K562 (cell line): ENCODE data around the gene DYNC2LI1. TPM values are rescaled to one million over a fixed set of nuclear protein-coding genes. Genes with fewer than 3 reads are reported as not detected.
A peak's percentile ranks its signal among the peaks of the same experiment; 100 is the strongest.

Experiments used
- L3MBTL2 ChIP-seq: fragments of 450-650 bp; IDR thresholded peaks from 2 replicates; pipeline ENCODE4 v1.6.1; 2016; ENCODE audit warnings: mild to moderate bottlenecking, moderate library complexity
- POLR3A ChIP-seq: IDR thresholded peaks from 2 replicates; pipeline ENCODE4 v1.6.1; 2011; ENCODE audit warnings: borderline replicate concordance, mild to moderate bottlenecking, moderate library complexity; ENCODE audit not compliant: insufficient read length, insufficient read depth; ENCODE audit errors: extremely low read depth
- RBM17 ChIP-seq: fragments of 200-400 bp; formaldehyde crosslinking; IDR thresholded peaks from 2 replicates; pipeline ENCODE4 v1.6.1; 2017; ENCODE audit warnings: low read depth, mild to moderate bottlenecking, low read length, borderline replicate concordance
- SMARCB1 ChIP-seq: IDR thresholded peaks from 2 replicates; pipeline ENCODE4 v1.6.1; 2011; ENCODE audit warnings: improper control_type of control experiment, low read depth; ENCODE audit not compliant: insufficient read length
- ZNF121 ChIP-seq: sonication (generic); formaldehyde crosslinking; conservative IDR thresholded peaks from 2 replicates; pipeline ENCODE4 v1.8.0; 2022; ENCODE audit warnings: missing genetic modification reagents
- ZNF445 ChIP-seq: fragments of 250-450 bp; sonication (Bioruptor Pico); IDR thresholded peaks from 2 replicates; pipeline ENCODE4 v1.4.0; 2020; ENCODE audit warnings: low read depth, mild to moderate bottlenecking, moderate library complexity
- ZNF561 ChIP-seq: fragments of 450-650 bp; formaldehyde crosslinking; conservative IDR thresholded peaks from 2 replicates; pipeline ENCODE4 v1.4.0; 2020; ENCODE audit warnings: mild to moderate bottlenecking, moderate library complexity
- ZNF589 ChIP-seq: fragments of 200-800 bp; sonication (Bioruptor generic); IDR thresholded peaks from 2 replicates; pipeline ENCODE4 v1.6.1; 2016; ENCODE audit warnings: low read depth, missing genetic modification characterization, missing compliant biosample characterization
- polyA plus RNA-seq, 8 experiments: library from polyadenylated mRNA; depleted of rRNA in 4 of 8; stranded (reverse) in 5 of 8; unstranded in 3 of 8; fragments of >200 nt; fragmentation: Nextera tagmentation in 2 of 8; fragmentation: Illumina TruSeq in 1 of 8; extraction: Ambion mirVana in 2 of 8; extraction: Trizol in 1 of 8; gene quantifications; 2 replicates each; pipeline versions ENCODE4 v1.2.1 to v1.2.3, GENCODE V29; 2011 to 2014; ENCODE audit warnings: inconsistent platforms in 1 of 8, missing spikeins in 1 of 8
- total RNA-seq, 7 experiments: library from RNA; depleted of rRNA in 6 of 7; stranded (reverse); fragments of >200 nt in 6 of 7; fragmentation: Illumina TruSeq in 2 of 7; extraction: Trizol in 2 of 7; gene quantifications; 2 replicates each; pipeline versions ENCODE4 v1.2.1 to v1.2.3, GENCODE V29; 2011 to 2021; ENCODE audit warnings: low replicate concordance in 1 of 7
- TF ChIP-seq, protein P1 (sequence below): fragments of 450-650 bp; IDR thresholded peaks from 2 replicates; pipeline ENCODE4 v1.6.1; 2016; ENCODE audit warnings: mild to moderate bottlenecking, moderate library complexity
- TF ChIP-seq, protein P2 (sequence below): sonication (generic); formaldehyde crosslinking; IDR thresholded peaks from 2 replicates; pipeline ENCODE4 v1.5.0; 2020; ENCODE audit warnings: missing genetic modification reagents
- TF ChIP-seq, protein P3 (sequence below), 2 experiments: IDR thresholded peaks in 1 of 2; conservative IDR thresholded peaks in 1 of 2; 2 replicates each; pipeline ENCODE4 v1.6.1; 2016; ENCODE audit warnings: low read depth in 2 of 2, mild to moderate bottlenecking in 1 of 2, missing compliant biosample characterization in 1 of 2, missing genetic modification characterization in 1 of 2, moderate library complexity in 1 of 2

Gene DYNC2LI1
- total and polyA plus RNA-seq, 9 of the 15 experiments (the other 6 are each of a cell fraction or from before 2014, with no cell fraction given), result 12.5 to 42.2 (median 25.8) TPM

DNA sequence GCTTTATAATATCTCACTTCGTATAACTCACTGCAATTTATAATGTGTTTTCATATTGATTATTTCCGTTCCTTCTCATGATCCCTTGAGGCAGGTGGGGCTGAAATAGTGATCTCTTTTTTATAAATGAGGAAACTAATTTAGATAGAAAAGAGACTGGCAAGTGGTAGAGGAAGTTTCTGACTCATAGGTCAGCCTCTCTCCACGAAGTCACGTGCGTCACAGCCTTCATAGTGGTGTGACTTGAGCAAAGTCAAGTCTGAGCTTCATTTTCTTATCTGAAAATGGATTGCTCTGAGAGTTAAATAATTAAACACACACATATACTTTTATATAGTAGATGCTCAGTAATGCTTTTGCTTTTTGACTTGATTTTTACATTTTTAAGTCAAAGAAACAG lies 44.9 kb downstream of the DYNC2LI1 start (continued):
- TF ChIP-seq RBM17 (no peak), ZNF561 (CRISPR knock-in tag) (no peak), ZNF121 (CRISPR knock-in tag) (no peak), SMARCB1 (no peak), L3MBTL2 (peak; percentile 79), ZNF589 (0 out of 2 replicates have a peak, but pooled peaks have one; percentile 50), ZNF445 (CRISPR knock-in tag) (no peak), POLR3A (no peak)
- TF ChIP-seq, protein P1, sequence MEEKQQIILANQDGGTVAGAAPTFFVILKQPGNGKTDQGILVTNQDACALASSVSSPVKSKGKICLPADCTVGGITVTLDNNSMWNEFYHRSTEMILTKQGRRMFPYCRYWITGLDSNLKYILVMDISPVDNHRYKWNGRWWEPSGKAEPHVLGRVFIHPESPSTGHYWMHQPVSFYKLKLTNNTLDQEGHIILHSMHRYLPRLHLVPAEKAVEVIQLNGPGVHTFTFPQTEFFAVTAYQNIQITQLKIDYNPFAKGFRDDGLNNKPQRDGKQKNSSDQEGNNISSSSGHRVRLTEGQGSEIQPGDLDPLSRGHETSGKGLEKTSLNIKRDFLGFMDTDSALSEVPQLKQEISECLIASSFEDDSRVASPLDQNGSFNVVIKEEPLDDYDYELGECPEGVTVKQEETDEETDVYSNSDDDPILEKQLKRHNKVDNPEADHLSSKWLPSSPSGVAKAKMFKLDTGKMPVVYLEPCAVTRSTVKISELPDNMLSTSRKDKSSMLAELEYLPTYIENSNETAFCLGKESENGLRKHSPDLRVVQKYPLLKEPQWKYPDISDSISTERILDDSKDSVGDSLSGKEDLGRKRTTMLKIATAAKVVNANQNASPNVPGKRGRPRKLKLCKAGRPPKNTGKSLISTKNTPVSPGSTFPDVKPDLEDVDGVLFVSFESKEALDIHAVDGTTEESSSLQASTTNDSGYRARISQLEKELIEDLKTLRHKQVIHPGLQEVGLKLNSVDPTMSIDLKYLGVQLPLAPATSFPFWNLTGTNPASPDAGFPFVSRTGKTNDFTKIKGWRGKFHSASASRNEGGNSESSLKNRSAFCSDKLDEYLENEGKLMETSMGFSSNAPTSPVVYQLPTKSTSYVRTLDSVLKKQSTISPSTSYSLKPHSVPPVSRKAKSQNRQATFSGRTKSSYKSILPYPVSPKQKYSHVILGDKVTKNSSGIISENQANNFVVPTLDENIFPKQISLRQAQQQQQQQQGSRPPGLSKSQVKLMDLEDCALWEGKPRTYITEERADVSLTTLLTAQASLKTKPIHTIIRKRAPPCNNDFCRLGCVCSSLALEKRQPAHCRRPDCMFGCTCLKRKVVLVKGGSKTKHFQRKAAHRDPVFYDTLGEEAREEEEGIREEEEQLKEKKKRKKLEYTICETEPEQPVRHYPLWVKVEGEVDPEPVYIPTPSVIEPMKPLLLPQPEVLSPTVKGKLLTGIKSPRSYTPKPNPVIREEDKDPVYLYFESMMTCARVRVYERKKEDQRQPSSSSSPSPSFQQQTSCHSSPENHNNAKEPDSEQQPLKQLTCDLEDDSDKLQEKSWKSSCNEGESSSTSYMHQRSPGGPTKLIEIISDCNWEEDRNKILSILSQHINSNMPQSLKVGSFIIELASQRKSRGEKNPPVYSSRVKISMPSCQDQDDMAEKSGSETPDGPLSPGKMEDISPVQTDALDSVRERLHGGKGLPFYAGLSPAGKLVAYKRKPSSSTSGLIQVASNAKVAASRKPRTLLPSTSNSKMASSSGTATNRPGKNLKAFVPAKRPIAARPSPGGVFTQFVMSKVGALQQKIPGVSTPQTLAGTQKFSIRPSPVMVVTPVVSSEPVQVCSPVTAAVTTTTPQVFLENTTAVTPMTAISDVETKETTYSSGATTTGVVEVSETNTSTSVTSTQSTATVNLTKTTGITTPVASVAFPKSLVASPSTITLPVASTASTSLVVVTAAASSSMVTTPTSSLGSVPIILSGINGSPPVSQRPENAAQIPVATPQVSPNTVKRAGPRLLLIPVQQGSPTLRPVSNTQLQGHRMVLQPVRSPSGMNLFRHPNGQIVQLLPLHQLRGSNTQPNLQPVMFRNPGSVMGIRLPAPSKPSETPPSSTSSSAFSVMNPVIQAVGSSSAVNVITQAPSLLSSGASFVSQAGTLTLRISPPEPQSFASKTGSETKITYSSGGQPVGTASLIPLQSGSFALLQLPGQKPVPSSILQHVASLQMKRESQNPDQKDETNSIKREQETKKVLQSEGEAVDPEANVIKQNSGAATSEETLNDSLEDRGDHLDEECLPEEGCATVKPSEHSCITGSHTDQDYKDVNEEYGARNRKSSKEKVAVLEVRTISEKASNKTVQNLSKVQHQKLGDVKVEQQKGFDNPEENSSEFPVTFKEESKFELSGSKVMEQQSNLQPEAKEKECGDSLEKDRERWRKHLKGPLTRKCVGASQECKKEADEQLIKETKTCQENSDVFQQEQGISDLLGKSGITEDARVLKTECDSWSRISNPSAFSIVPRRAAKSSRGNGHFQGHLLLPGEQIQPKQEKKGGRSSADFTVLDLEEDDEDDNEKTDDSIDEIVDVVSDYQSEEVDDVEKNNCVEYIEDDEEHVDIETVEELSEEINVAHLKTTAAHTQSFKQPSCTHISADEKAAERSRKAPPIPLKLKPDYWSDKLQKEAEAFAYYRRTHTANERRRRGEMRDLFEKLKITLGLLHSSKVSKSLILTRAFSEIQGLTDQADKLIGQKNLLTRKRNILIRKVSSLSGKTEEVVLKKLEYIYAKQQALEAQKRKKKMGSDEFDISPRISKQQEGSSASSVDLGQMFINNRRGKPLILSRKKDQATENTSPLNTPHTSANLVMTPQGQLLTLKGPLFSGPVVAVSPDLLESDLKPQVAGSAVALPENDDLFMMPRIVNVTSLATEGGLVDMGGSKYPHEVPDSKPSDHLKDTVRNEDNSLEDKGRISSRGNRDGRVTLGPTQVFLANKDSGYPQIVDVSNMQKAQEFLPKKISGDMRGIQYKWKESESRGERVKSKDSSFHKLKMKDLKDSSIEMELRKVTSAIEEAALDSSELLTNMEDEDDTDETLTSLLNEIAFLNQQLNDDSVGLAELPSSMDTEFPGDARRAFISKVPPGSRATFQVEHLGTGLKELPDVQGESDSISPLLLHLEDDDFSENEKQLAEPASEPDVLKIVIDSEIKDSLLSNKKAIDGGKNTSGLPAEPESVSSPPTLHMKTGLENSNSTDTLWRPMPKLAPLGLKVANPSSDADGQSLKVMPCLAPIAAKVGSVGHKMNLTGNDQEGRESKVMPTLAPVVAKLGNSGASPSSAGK, result peak; percentile 57
- TF ChIP-seq, protein P2, sequence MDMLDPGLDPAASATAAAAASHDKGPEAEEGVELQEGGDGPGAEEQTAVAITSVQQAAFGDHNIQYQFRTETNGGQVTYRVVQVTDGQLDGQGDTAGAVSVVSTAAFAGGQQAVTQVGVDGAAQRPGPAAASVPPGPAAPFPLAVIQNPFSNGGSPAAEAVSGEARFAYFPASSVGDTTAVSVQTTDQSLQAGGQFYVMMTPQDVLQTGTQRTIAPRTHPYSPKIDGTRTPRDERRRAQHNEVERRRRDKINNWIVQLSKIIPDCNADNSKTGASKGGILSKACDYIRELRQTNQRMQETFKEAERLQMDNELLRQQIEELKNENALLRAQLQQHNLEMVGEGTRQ (CRISPR knock-in tag), result peak; percentile 68
- TF ChIP-seq, protein P3, sequence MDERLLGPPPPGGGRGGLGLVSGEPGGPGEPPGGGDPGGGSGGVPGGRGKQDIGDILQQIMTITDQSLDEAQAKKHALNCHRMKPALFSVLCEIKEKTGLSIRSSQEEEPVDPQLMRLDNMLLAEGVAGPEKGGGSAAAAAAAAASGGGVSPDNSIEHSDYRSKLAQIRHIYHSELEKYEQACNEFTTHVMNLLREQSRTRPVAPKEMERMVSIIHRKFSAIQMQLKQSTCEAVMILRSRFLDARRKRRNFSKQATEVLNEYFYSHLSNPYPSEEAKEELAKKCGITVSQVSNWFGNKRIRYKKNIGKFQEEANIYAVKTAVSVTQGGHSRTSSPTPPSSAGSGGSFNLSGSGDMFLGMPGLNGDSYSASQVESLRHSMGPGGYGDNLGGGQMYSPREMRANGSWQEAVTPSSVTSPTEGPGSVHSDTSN (CRISPR knock-in tag; IDR thresholded peaks at IDR 0.05; ENCODE audit: low read depth), result no peak
- TF ChIP-seq, protein P3 (tag; conservative IDR thresholded peaks at IDR 0.05; ENCODE audit: low read depth), result no peak
